ENCODE data around the gene GNB1L. TPM values are rescaled to one million over a fixed set of nuclear protein-coding genes. Genes with fewer than 3 reads are reported as not detected.
A peak's percentile ranks its signal among the peaks of the same experiment; 100 is the strongest.

Gene GNB1L
- total and polyA plus RNA-seq, 9 of the 15 experiments (the other 6 are each of a cell fraction or from before 2014, with no cell fraction given): 0.56 to 50.5 (median 10.2) TPM

DNA sequence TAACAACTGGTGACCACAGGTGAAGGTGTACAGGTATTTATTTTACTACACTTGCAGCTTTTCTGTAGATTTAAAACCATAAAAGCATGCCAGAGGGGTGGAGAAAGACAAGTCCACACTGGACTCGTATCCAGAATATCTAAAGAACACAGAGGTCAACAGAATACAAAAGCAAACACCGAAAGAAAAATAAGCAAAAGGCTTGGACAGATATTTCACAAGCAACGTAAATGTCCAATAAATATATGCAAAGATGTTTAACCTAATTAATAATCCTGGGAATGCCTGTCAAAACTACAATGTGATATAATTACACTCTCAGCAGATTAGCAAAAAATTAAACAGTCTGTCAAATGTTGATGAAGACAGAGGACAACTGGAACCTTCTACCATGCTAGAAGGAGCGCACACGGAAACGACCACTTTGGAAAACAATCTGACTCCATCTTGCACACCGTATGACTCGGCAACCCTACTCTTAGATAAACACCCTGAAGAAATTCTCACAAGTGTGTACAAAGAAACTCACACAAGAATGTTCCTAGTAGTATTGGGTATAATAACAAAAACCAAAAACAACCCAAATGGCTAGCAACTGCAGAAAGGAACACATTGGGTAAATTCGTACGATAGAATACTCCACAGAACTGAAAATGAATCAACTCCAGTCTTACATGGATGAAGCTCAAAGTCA lies 27.2 kb downstream of the GNB1L start (continued):
- TF ChIP-seq, protein P1, sequence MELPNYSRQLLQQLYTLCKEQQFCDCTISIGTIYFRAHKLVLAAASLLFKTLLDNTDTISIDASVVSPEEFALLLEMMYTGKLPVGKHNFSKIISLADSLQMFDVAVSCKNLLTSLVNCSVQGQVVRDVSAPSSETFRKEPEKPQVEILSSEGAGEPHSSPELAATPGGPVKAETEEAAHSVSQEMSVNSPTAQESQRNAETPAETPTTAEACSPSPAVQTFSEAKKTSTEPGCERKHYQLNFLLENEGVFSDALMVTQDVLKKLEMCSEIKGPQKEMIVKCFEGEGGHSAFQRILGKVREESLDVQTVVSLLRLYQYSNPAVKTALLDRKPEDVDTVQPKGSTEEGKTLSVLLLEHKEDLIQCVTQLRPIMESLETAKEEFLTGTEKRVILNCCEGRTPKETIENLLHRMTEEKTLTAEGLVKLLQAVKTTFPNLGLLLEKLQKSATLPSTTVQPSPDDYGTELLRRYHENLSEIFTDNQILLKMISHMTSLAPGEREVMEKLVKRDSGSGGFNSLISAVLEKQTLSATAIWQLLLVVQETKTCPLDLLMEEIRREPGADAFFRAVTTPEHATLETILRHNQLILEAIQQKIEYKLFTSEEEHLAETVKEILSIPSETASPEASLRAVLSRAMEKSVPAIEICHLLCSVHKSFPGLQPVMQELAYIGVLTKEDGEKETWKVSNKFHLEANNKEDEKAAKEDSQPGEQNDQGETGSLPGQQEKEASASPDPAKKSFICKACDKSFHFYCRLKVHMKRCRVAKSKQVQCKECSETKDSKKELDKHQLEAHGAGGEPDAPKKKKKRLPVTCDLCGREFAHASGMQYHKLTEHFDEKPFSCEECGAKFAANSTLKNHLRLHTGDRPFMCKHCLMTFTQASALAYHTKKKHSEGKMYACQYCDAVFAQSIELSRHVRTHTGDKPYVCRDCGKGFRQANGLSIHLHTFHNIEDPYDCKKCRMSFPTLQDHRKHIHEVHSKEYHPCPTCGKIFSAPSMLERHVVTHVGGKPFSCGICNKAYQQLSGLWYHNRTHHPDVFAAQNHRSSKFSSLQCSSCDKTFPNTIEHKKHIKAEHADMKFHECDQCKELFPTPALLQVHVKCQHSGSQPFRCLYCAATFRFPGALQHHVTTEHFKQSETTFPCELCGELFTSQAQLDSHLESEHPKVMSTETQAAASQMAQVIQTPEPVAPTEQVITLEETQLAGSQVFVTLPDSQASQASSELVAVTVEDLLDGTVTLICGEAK (IDR thresholded peaks at IDR 0.05): peak; percentile 60
- TF ChIP-seq, protein P1 (CRISPR knock-in tag; IDR thresholded peaks at IDR 0.05): no peak
- peak; percentile 60 for TF ChIP-seq TBP (optimal IDR thresholded peaks at IDR 0.05; ENCODE audit: low read depth, low read length)
- peak in 1 of 2 experiments; percentile 16; a peak in 1 of 4 replicates for TF ChIP-seq RCOR1 (IDR thresholded peaks at IDR 0.05; ENCODE audit: borderline replicate concordance in 1 of 2, low read depth in 2 of 2, low read length in 2 of 2)
- TF ChIP-seq L3MBTL2 (IDR thresholded peaks at IDR 0.05): peak; percentile 46; the same call in 1 of the 2 replicates
- no peak for TF ChIP-seq SNIP1 (IDR thresholded peaks at IDR 0.05; ENCODE audit: low read depth)
- no peak for TF ChIP-seq ZNF583 (CRISPR knock-in tag; IDR thresholded peaks at IDR 0.05)
- TF ChIP-seq SMAD2 (IDR thresholded peaks at IDR 0.05; ENCODE audit: low read depth, low read length): no peak
- peak; percentile 90 for TF ChIP-seq EHMT2 (IDR thresholded peaks at IDR 0.05)
- TF ChIP-seq C11orf30 (IDR thresholded peaks at IDR 0.05; ENCODE audit: low read depth): peak; percentile 78
- 0 out of 2 replicates have a peak, but pooled peaks have one; percentile 16 for TF ChIP-seq TARDBP (IDR thresholded peaks at IDR 0.05)
- 0 out of 2 replicates have a peak, but pooled peaks have one; percentile 49 for TF ChIP-seq CXXC5 (CRISPR knock-in tag; IDR thresholded peaks at IDR 0.05)
- TF ChIP-seq JUND (IDR thresholded peaks at IDR 0.05; ENCODE audit: borderline replicate concordance, low read depth, low read length): no peak
- TF ChIP-seq JUND (tag; IDR thresholded peaks at IDR 0.05; ENCODE audit: borderline replicate concordance, low read depth, low read length): peak; percentile 69; the same call in 2 of the 3 replicates
- TF ChIP-seq GTF2E2 (tag; IDR thresholded peaks at IDR 0.05): peak; percentile 29; the same call in 1 of the 2 replicates
- peak; percentile 93 for TF ChIP-seq NFRKB (IDR thresholded peaks at IDR 0.05; ENCODE audit: low read depth)
- TF ChIP-seq, protein P2, sequence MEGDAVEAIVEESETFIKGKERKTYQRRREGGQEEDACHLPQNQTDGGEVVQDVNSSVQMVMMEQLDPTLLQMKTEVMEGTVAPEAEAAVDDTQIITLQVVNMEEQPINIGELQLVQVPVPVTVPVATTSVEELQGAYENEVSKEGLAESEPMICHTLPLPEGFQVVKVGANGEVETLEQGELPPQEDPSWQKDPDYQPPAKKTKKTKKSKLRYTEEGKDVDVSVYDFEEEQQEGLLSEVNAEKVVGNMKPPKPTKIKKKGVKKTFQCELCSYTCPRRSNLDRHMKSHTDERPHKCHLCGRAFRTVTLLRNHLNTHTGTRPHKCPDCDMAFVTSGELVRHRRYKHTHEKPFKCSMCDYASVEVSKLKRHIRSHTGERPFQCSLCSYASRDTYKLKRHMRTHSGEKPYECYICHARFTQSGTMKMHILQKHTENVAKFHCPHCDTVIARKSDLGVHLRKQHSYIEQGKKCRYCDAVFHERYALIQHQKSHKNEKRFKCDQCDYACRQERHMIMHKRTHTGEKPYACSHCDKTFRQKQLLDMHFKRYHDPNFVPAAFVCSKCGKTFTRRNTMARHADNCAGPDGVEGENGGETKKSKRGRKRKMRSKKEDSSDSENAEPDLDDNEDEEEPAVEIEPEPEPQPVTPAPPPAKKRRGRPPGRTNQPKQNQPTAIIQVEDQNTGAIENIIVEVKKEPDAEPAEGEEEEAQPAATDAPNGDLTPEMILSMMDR (IDR thresholded peaks at IDR 0.05 in 2 of 3, conservative IDR thresholded peaks at IDR 0.05 in 1 of 3; ENCODE audit: insufficient read depth in 2 of 3, low read depth in 1 of 3, low read length in 3 of 3): no peak
- peak; percentile 38; the same call in 1 of the 2 replicates for TF ChIP-seq MTA3 (IDR thresholded peaks at IDR 0.05; ENCODE audit: borderline replicate concordance)
